Activated T-helper 1 cell treated with anti-CD3 and anti-CD28 coated beads, Interleukin-12 subunit alpha, Interleukin-12 subunit beta, Interleukin-2, Interleukin-4 antibody, amounts not matched to agents 30 ng/mL and 10 ng/mL and 1 ng/mL, durations not matched to agents 14 hours and 24 hours and 36 hours (primary cell): ENCODE data around the gene PGBD1. TPM values are rescaled to one million over a fixed set of nuclear protein-coding genes. Genes with fewer than 3 reads are reported as not detected.

Source experiments
- DNase-seq: peaks from one replicate; pipeline ENCODE4 v3.0.0; 2021; ENCODE audit warnings: low spot score
- H3K27ac Mint-ChIP-seq: one replicate; pipeline ENCODE4 v1.8.0; 2021; ENCODE audit warnings: mild to moderate bottlenecking, mixed read lengths
- H3K27me3 Mint-ChIP-seq: one replicate; pipeline ENCODE4 v1.8.0; 2022; ENCODE audit warnings: mild to moderate bottlenecking, moderate library complexity, mixed read lengths; ENCODE audit not compliant: insufficient read depth
- H3K36me3 Mint-ChIP-seq: one replicate; pipeline ENCODE4 v1.8.0; 2021; ENCODE audit warnings: low read depth, mixed read lengths
- H3K4me1 Mint-ChIP-seq: one replicate; pipeline ENCODE4 v1.8.0; 2021; ENCODE audit warnings: low read depth, mixed read lengths
- H3K4me3 Mint-ChIP-seq: one replicate; pipeline ENCODE4 v1.8.0; 2021; ENCODE audit warnings: mild to moderate bottlenecking, moderate library complexity, mixed read lengths
- H3K9me3 Mint-ChIP-seq: one replicate; pipeline ENCODE4 v1.8.0; 2021; ENCODE audit warnings: mixed read lengths
- intact Hi-C: fragments of 100-400 bp; cut with micrococcal nuclease; formaldehyde crosslinking; loops from one replicate; pipeline ENCODE4 v1.15.1; 2024
- total RNA-seq: library from RNA; stranded (reverse); gene quantifications from 2 replicates; pipeline ENCODE4 v1.2.3, GENCODE V29; 2022

The PGBD1 gene, protein sequence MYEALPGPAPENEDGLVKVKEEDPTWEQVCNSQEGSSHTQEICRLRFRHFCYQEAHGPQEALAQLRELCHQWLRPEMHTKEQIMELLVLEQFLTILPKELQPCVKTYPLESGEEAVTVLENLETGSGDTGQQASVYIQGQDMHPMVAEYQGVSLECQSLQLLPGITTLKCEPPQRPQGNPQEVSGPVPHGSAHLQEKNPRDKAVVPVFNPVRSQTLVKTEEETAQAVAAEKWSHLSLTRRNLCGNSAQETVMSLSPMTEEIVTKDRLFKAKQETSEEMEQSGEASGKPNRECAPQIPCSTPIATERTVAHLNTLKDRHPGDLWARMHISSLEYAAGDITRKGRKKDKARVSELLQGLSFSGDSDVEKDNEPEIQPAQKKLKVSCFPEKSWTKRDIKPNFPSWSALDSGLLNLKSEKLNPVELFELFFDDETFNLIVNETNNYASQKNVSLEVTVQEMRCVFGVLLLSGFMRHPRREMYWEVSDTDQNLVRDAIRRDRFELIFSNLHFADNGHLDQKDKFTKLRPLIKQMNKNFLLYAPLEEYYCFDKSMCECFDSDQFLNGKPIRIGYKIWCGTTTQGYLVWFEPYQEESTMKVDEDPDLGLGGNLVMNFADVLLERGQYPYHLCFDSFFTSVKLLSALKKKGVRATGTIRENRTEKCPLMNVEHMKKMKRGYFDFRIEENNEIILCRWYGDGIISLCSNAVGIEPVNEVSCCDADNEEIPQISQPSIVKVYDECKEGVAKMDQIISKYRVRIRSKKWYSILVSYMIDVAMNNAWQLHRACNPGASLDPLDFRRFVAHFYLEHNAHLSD
- total RNA-seq: 1.7 and 2.0 TPM in 2 replicates

GRCh38 chr6:28281288-28282064 lies at the start of gene PGBD1:
Gene PGBD1, plus strand, starts transcription at chr6:28281572. Its CDS starts 2,242 bp downstream, at chr6:28283814.
- Mint-ChIP-seq H3K4me3 (peak within 1 kb of the TSS; percentile 86), H3K36me3 (peaks cover 15% of the 10 kb centered on the region), H3K4me1 (peaks cover 7% of the 10 kb centered on the region), H3K9me3 (no peaks in the 10 kb centered on the region), H3K27me3 (peaks cover 2% of the 10 kb centered on the region), H3K27ac (no peak within 1 kb of the TSS)
- peak; percentile 36 for DNase-seq
- intact Hi-C loops: loop anchor here (1.0 to 5.0 kb wide), 2 partner anchors 29 to 56 kb away; partner anchors contain the start of genes ZKSCAN4 and ZSCAN31

DNA sequence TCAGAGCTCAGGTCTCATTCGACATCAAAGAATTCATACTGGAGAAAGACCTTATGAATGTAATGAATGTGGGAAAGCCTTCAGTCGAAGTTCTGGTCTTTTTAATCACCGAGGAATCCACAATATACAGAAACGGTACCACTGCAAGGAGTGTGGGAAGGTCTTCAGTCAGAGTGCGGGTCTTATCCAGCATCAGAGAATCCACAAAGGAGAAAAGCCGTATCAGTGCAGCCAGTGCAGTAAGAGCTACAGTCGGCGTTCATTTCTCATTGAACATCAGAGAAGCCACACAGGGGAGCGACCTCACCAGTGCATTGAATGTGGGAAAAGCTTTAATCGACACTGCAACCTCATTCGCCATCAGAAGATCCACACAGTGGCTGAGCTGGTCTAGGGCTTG lies 48.6 kb upstream of the PGBD1 start:
- Mint-ChIP-seq H3K4me3 (no peak overlapping the region), H3K27me3 (peaks cover 9% of the 10 kb centered on the region), H3K27ac (no peak overlapping the region), H3K4me1 (peaks cover under 1% of the 10 kb centered on the region), H3K9me3 (peaks cover 11% of the 10 kb centered on the region), H3K36me3 (peaks cover 25% of the 10 kb centered on the region)
- intact Hi-C loops: no loop called here
- no peak for DNase-seq

DNA sequence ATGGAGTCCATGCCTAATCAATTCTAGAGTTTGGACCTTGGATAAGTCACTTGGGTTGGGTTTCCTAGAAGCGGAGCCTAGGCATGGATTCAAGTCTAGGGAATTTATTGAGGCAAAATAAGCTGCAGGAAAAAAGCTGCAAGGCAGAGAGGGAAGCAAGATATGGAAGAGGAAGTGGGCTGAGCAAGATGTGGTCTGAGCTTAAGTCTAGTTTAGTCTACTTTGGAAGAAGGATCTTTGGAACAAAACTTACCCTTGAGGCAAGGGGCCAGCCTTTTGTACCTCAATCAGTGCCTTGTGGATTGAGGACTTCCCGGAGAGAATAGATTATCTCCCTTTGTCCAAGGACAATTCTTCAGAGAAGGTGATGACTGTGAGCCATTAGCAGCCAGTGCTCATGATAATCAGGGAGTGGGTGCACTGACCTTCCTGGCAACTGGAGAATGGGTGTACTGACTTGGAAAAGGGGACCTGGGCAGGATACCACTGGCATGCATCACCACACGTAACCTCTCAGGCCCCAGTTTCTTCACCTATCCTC lies 45.4 kb upstream of the PGBD1 start:
- Mint-ChIP-seq H3K27me3 (peaks cover 9% of the 10 kb centered on the region), H3K9me3 (peaks cover 13% of the 10 kb centered on the region), H3K4me1 (no peaks in the 10 kb centered on the region), H3K36me3 (peaks cover 12% of the 10 kb centered on the region), H3K4me3 (no peak overlapping the region), H3K27ac (no peak overlapping the region)
- intact Hi-C loops: no loop called here
- no peak for DNase-seq

DNA sequence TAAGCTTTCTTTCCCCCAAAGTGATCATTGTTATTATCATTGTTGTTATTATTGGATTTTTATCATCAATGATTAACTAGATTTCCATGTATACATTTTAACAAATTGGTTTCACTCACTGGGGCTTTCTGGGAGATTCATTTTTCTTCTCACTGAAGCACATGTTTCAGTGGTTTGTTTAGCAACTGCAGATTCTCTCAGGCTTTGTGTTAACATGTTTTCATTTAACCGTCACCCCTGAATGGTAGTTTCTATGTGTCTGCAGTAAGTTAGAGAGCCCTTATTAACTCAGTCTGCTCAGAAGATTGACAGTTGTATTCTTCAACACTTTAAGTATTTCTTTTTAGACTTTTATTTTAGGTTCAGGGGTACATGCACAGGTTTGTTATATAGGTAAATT lies 41.7 kb upstream of the PGBD1 start:
- Mint-ChIP-seq H3K9me3 (peaks cover 3% of the 10 kb centered on the region), H3K36me3 (peaks cover 17% of the 10 kb centered on the region)
- no peak for DNase-seq

GRCh38 chr6:28240471-28240870 lies 40.9 kb upstream of the PGBD1 start:
- Mint-ChIP-seq H3K36me3 (peaks cover 20% of the 10 kb centered on the region), H3K27me3 (peaks cover 4% of the 10 kb centered on the region)

More for the DNA sequence above, 41.7 kb upstream of the PGBD1 start:
- intact Hi-C loops: no loop called here
- Mint-ChIP-seq H3K27ac (no peak overlapping the region), H3K27me3 (peaks cover 5% of the 10 kb centered on the region), H3K4me3 (no peak overlapping the region), H3K4me1 (no peaks in the 10 kb centered on the region)

DNA sequence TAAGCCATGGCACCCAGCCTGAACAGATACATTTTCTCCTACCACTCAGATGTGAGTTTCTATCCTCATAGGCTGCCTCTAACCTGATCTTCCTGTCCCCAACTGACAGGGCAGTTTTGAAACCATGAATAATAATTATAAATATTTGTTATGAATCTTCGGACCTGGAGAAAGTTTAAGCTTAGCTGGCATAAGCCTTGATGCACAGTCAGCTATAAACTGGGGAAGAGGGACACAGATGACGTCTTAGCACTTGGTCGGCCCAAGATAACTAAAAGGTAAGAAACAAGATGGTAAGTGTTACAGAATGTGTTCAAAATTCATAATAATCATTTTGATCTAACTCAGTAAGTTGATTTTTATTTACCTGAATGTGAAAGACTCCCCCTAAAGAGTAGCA lies 37.4 kb upstream of the PGBD1 start:
- peaks cover 3% of the 10 kb centered on the region for H3K9me3 Mint-ChIP-seq
- H3K4me1 Mint-ChIP-seq: no peaks in the 10 kb centered on the region
- H3K36me3 Mint-ChIP-seq: peaks cover 41% of the 10 kb centered on the region

More at GRCh38 chr6:28240471-28240870, 40.9 kb upstream of the PGBD1 start:
- Mint-ChIP-seq H3K9me3 (peaks cover 3% of the 10 kb centered on the region), H3K4me3 (no peak overlapping the region), H3K27ac (no peak overlapping the region), H3K4me1 (no peaks in the 10 kb centered on the region)
- no peak for DNase-seq
- intact Hi-C loops: no loop called here

GRCh38 chr6:28245206-28245941 lies 36.0 kb upstream of the PGBD1 start:
- Mint-ChIP-seq H3K4me1 (peaks cover 6% of the 10 kb centered on the region), H3K36me3 (peaks cover 39% of the 10 kb centered on the region), H3K27me3 (no peaks in the 10 kb centered on the region), H3K27ac (no peak overlapping the region), H3K4me3 (no peak overlapping the region), H3K9me3 (no peaks in the 10 kb centered on the region)
- DNase-seq: no peak
- intact Hi-C loops: no loop called here

More for the DNA sequence above, 37.4 kb upstream of the PGBD1 start:
- Mint-ChIP-seq H3K27me3 (no peaks in the 10 kb centered on the region), H3K4me3 (no peak overlapping the region), H3K27ac (no peak overlapping the region)
- no peak for DNase-seq
- intact Hi-C loops: no loop called here

GRCh38 chr6:28248916-28249315 lies 32.5 kb upstream of the PGBD1 start:
- no peak for DNase-seq
- no peaks in the 10 kb centered on the region for H3K27me3 Mint-ChIP-seq
- H3K9me3 Mint-ChIP-seq: no peaks in the 10 kb centered on the region
- no peak overlapping the region for H3K27ac Mint-ChIP-seq
- peaks cover 26% of the 10 kb centered on the region for H3K4me1 Mint-ChIP-seq
- intact Hi-C loops: no loop called here
- H3K36me3 Mint-ChIP-seq: peaks cover 35% of the 10 kb centered on the region
- no peak overlapping the region for H3K4me3 Mint-ChIP-seq

GRCh38 chr6:28250747-28251146 lies 30.6 kb upstream of the PGBD1 start:
- intact Hi-C loops: loop anchor here (5.0 kb wide), 1 partner anchor 33 kb away; no protein-coding TSS in a partner anchor
- no peak overlapping the region for H3K27ac Mint-ChIP-seq

DNA sequence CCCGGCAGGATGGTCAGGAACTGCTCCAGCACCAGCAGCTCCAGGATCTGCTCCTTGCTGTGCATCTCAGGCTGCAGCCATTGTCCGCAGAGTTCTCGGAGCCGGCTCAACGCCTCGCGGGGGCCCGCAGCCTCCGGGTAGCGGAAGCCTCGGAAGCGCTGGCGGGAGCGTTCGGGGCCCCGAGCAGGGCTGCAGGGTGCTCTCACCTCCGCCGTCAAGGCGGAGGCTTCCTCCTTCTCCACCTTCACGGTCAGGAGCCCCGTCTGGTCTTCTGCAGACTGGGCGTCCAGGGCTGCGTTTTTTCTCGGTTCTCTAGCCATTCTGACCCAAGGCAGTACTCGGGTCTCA lies 29.7 kb upstream of the PGBD1 start:
- Mint-ChIP-seq H3K4me3 (peak overlapping the region; percentile 99), H3K27me3 (peaks cover 3% of the 10 kb centered on the region), H3K9me3 (no peaks in the 10 kb centered on the region), H3K36me3 (peaks cover 15% of the 10 kb centered on the region), H3K27ac (peak overlapping the region; percentile 83), H3K4me1 (peaks cover 26% of the 10 kb centered on the region)
- peak; percentile 29 for DNase-seq
- intact Hi-C loops: loop anchor here (1.0 to 5.0 kb wide), 10 partner anchors 16 to 171 kb away; partner anchors contain the start of genes PGBD1, ZKSCAN3, ZKSCAN8 and ZNF165

More at GRCh38 chr6:28250747-28251146, 30.6 kb upstream of the PGBD1 start:
- DNase-seq: no peak
- Mint-ChIP-seq H3K4me3 (peak overlapping the region; percentile 81), H3K4me1 (peaks cover 26% of the 10 kb centered on the region), H3K9me3 (no peaks in the 10 kb centered on the region), H3K36me3 (peaks cover 22% of the 10 kb centered on the region), H3K27me3 (peaks cover under 1% of the 10 kb centered on the region)

GRCh38 chr6:28252009-28252975 lies 29.1 kb upstream of the PGBD1 start, which contains the start of gene ZKSCAN4:
Gene ZKSCAN4, minus strand, starts transcription at chr6:28252269. Its CDS starts 289 bp downstream, at chr6:28251980.
- Mint-ChIP-seq H3K4me1 (peaks cover 26% of the 10 kb centered on the region), H3K27ac (peak within 1 kb of the TSS; percentile 89), H3K9me3 (no peaks in the 10 kb centered on the region), H3K36me3 (peaks cover 12% of the 10 kb centered on the region), H3K27me3 (peaks cover 3% of the 10 kb centered on the region), H3K4me3 (peak within 1 kb of the TSS; percentile 99)
- peak; percentile 72 for DNase-seq
- intact Hi-C loops: loop anchor here (1.0 to 5.0 kb wide), 10 partner anchors 15 to 171 kb away; partner anchors contain the start of genes PGBD1, ZKSCAN3, ZKSCAN8 and ZNF165
